ENCODE results near the gene OGG1.

The OGG1 gene

GRCh38 chr3:9783954-9784353 lies 34.2 kb downstream of the OGG1 start:
- Histone ChIP-seq H3K9me3 (replicated peaks in 1 of 2; ENCODE audit: control insufficient read depth in 2 of 2, insufficient read depth in 1 of 2, low read depth in 1 of 2, low read length in 2 of 2) (no peaks in the 10 kb centered on the region), H2BK5ac (ENCODE audit: low read length) (no peak overlapping the region), H3K18ac (ENCODE audit: low read length) (no peak overlapping the region), H3K4me1 (ENCODE audit: control insufficient read depth in 2 of 2, insufficient read depth in 1 of 2, low read depth in 1 of 2, low read length in 2 of 2) (no peaks in the 10 kb centered on the region), H2AK5ac (ENCODE audit: low read depth, low read length) (no peak overlapping the region), H3K14ac (ENCODE audit: low read length) (no peak overlapping the region), H3K4ac (ENCODE audit: low read length) (no peak overlapping the region), H3K4me3 (ENCODE audit: low read length in 2 of 2) (no peak overlapping the region), H3K23ac (ENCODE audit: low read depth, low read length, poor library complexity) (no peak overlapping the region), H4K8ac (ENCODE audit: low read depth, low read length) (no peak overlapping the region), H2BK120ac (ENCODE audit: low read depth, low read length) (no peak overlapping the region), H3K79me1 (ENCODE audit: low read depth, low read length) (peaks cover 3% of the 10 kb centered on the region), H3K36me3 (replicated peaks in 1 of 2; ENCODE audit: control insufficient read depth in 2 of 2, insufficient read depth in 2 of 2, low read length in 2 of 2) (peaks cover 39 to 92% of the 10 kb centered on the region in 2 donors), H3K9ac (ENCODE audit: low read depth, low read length, poor library complexity) (no peak overlapping the region), H4K91ac (ENCODE audit: low read depth, low read length, poor library complexity) (no peak overlapping the region), H2BK15ac (ENCODE audit: low read length) (no peak overlapping the region), H3K4me2 (ENCODE audit: insufficient read depth, low read length, poor library complexity, severe bottlenecking) (no peak overlapping the region), H3K27ac (replicated peaks; ENCODE audit: low read length) (no peak overlapping the region), H2AFZ (ENCODE audit: low read length) (no peak overlapping the region), H3K27me3 (ENCODE audit: control insufficient read depth in 3 of 3, insufficient read depth in 3 of 3, low read depth in 1 of 3, low read length in 3 of 3) (no peaks in the 10 kb centered on the region), H2BK12ac (ENCODE audit: low read length) (no peak overlapping the region)
- no CpG with 5 or more reads among the region's 14 CpGs for WGBS, 2 donors (ENCODE audit: extremely low coverage in 2 of 2, insufficient read length in 2 of 2, insufficient replicate concordance in 1 of 2)
- no peak for DNase-seq (ENCODE audit: low spot score)

DNA sequence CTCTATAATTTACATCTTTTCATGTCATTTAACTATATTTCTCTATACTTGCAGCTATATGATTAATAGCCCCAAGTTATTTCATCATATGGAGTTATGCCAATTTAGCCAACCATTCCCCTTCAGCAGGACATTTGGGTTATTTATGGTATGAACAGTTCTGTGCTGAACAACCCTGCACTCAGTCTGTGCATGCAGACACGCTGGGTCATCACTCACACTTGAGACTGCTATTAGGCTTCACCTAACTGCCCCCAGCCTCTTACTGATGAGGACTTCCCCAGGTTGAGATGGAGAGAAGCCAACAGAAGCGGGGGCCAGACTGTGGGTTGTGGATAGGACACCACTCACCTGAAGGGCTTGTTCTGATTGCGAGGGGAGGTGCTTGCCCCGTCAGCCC lies 35.2 kb downstream of the OGG1 start:
- Histone ChIP-seq H3K4me1 (ENCODE audit: control insufficient read depth in 2 of 2, insufficient read depth in 1 of 2, low read depth in 1 of 2, low read length in 2 of 2) (no peaks in the 10 kb centered on the region), H3K27me3 (ENCODE audit: control insufficient read depth in 3 of 3, insufficient read depth in 3 of 3, low read depth in 1 of 3, low read length in 3 of 3) (no peaks in the 10 kb centered on the region), H3K18ac (ENCODE audit: low read length) (no peak overlapping the region), H3K9ac (ENCODE audit: low read depth, low read length, poor library complexity) (no peak overlapping the region), H4K8ac (ENCODE audit: low read depth, low read length) (no peak overlapping the region), H2BK12ac (ENCODE audit: low read length) (no peak overlapping the region), H3K79me1 (ENCODE audit: low read depth, low read length) (peaks cover 3% of the 10 kb centered on the region), H4K91ac (ENCODE audit: low read depth, low read length, poor library complexity) (no peak overlapping the region), H3K4ac (ENCODE audit: low read length) (no peak overlapping the region), H3K14ac (ENCODE audit: low read length) (no peak overlapping the region), H2BK5ac (ENCODE audit: low read length) (no peak overlapping the region), H3K9me3 (replicated peaks in 1 of 2; ENCODE audit: control insufficient read depth in 2 of 2, insufficient read depth in 1 of 2, low read depth in 1 of 2, low read length in 2 of 2) (no peaks in the 10 kb centered on the region), H3K4me3 (ENCODE audit: low read length in 2 of 2) (no peak overlapping the region), H3K4me2 (ENCODE audit: insufficient read depth, low read length, poor library complexity, severe bottlenecking) (no peak overlapping the region), H2BK120ac (ENCODE audit: low read depth, low read length) (no peak overlapping the region), H3K27ac (replicated peaks; ENCODE audit: low read length) (no peak overlapping the region), H3K36me3 (replicated peaks in 1 of 2; ENCODE audit: control insufficient read depth in 2 of 2, insufficient read depth in 2 of 2, low read length in 2 of 2) (peaks cover 45 to 92% of the 10 kb centered on the region in 2 donors), H3K23ac (ENCODE audit: low read depth, low read length, poor library complexity) (peak overlapping the region; percentile 66), H2AK5ac (ENCODE audit: low read depth, low read length) (no peak overlapping the region), H2AFZ (ENCODE audit: low read length) (no peak overlapping the region), H2BK15ac (ENCODE audit: low read length) (no peak overlapping the region)
- DNase-seq (ENCODE audit: low spot score): no peak
- no CpG with 5 or more reads among the region's 4 CpGs for WGBS, 2 donors (ENCODE audit: extremely low coverage in 2 of 2, insufficient read length in 2 of 2, insufficient replicate concordance in 1 of 2)

DNA sequence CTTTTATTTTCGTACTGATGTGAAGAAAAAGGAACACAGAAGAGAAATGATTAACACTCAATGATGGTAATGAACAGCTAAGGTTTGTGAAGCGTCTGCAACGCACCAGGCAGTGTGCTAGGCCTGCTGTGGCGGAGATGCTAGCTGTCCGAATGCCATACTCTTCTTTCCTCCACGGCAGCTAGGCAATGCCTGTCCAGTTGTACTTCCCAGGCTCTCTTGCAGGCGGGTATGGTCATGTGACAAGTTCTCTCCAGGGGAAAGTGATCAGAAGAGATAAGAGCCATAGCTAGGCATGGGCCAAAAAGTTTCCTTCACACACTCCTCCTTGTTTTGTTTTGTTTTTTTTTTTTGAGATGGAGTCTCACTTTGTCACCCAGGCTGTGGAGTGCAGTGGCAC lies 35.9 kb downstream of the OGG1 start:
- no peaks in the 10 kb centered on the region for H3K4me1 ChIP-seq (ENCODE audit: control insufficient read depth in 2 of 2, insufficient read depth in 1 of 2, low read depth in 1 of 2, low read length in 2 of 2)
- H4K91ac ChIP-seq (ENCODE audit: low read depth, low read length, poor library complexity): no peak overlapping the region
- no peak overlapping the region for H2BK15ac ChIP-seq (ENCODE audit: low read length)
- H2BK5ac ChIP-seq (ENCODE audit: low read length): no peak overlapping the region
- no peaks in the 10 kb centered on the region for H3K79me1 ChIP-seq (ENCODE audit: low read depth, low read length)
- H3K14ac ChIP-seq (ENCODE audit: low read length): no peak overlapping the region
- no peak overlapping the region for H3K9ac ChIP-seq (ENCODE audit: low read depth, low read length, poor library complexity)
- no peak overlapping the region for H3K18ac ChIP-seq (ENCODE audit: low read length)
- no peaks in the 10 kb centered on the region for H3K9me3 ChIP-seq (replicated peaks in 1 of 2; ENCODE audit: control insufficient read depth in 2 of 2, insufficient read depth in 1 of 2, low read depth in 1 of 2, low read length in 2 of 2)
- no peak overlapping the region for H2BK12ac ChIP-seq (ENCODE audit: low read length)
- no peak overlapping the region for H4K8ac ChIP-seq (ENCODE audit: low read depth, low read length)
- H2AK5ac ChIP-seq (ENCODE audit: low read depth, low read length): no peak overlapping the region
- WGBS, 2 donors (ENCODE audit: extremely low coverage in 2 of 2, insufficient read length in 2 of 2, insufficient replicate concordance in 1 of 2): no CpG with 5 or more reads among the region's 7 CpGs
- no peak overlapping the region for H3K4ac ChIP-seq (ENCODE audit: low read length)
- H3K36me3 ChIP-seq (replicated peaks in 1 of 2; ENCODE audit: control insufficient read depth in 2 of 2, insufficient read depth in 2 of 2, low read length in 2 of 2): peaks cover 42 to 92% of the 10 kb centered on the region in 2 donors
- H3K27ac ChIP-seq (replicated peaks; ENCODE audit: low read length): no peak overlapping the region
- H3K27me3 ChIP-seq (ENCODE audit: control insufficient read depth in 3 of 3, insufficient read depth in 3 of 3, low read depth in 1 of 3, low read length in 3 of 3): no peaks in the 10 kb centered on the region
- H2BK120ac ChIP-seq (ENCODE audit: low read depth, low read length): no peak overlapping the region
- no peak overlapping the region for H3K4me3 ChIP-seq (ENCODE audit: low read length in 2 of 2)
- H3K23ac ChIP-seq (ENCODE audit: low read depth, low read length, poor library complexity): no peak overlapping the region
- no peak for DNase-seq (ENCODE audit: low spot score)
- H2AFZ ChIP-seq (ENCODE audit: low read length): no peak overlapping the region
- no peak overlapping the region for H3K4me2 ChIP-seq (ENCODE audit: insufficient read depth, low read length, poor library complexity, severe bottlenecking)

DNA sequence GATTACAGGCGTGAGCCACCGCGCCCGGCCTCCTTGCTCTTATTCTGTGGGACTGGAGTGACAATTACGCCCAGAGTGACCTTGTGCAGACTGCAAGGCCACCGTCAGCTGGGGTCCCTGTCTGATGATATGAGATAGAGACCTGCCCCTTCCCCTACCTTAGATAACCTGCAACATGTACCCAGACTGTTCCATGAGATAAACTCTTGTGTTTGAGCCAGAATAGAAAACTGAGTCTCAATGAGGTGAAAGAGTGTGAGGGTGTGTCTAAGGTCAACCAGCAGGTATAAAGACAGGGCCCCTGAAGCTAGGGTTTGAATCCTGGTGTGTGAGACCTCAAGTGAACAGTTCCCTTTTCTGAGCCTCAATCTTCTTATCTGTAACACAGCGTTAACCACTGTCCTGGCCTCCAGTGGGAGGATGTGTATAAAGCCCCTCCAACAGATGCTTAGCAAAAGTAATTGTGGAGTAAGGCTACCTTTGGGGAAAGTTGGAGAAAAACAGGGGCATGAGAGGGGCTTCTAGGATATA lies 36.5 kb downstream of the OGG1 start:
- no peak overlapping the region for H3K14ac ChIP-seq (ENCODE audit: low read length)
- no peak for DNase-seq (ENCODE audit: low spot score)

More for the DNA sequence above, 36.5 kb downstream of the OGG1 start:
- H3K4ac ChIP-seq (ENCODE audit: low read length): no peak overlapping the region
- no peak overlapping the region for H4K8ac ChIP-seq (ENCODE audit: low read depth, low read length)
- H2AFZ ChIP-seq (ENCODE audit: low read length): no peak overlapping the region
- H3K18ac ChIP-seq (ENCODE audit: low read length): no peak overlapping the region
- no peak overlapping the region for H3K27ac ChIP-seq (replicated peaks; ENCODE audit: low read length)
- no peak overlapping the region for H3K23ac ChIP-seq (ENCODE audit: low read depth, low read length, poor library complexity)
- H2BK5ac ChIP-seq (ENCODE audit: low read length): no peak overlapping the region
- no peak overlapping the region for H2AK5ac ChIP-seq (ENCODE audit: low read depth, low read length)
- no CpG with 5 or more reads among the region's 7 CpGs for WGBS, 2 donors (ENCODE audit: extremely low coverage in 2 of 2, insufficient read length in 2 of 2, insufficient replicate concordance in 1 of 2)
- H3K79me1 ChIP-seq (ENCODE audit: low read depth, low read length): no peaks in the 10 kb centered on the region
- H2BK120ac ChIP-seq (ENCODE audit: low read depth, low read length): no peak overlapping the region
- no peak overlapping the region for H2BK12ac ChIP-seq (ENCODE audit: low read length)
- no peak overlapping the region for H2BK15ac ChIP-seq (ENCODE audit: low read length)
- H3K4me1 ChIP-seq (ENCODE audit: control insufficient read depth in 2 of 2, insufficient read depth in 1 of 2, low read depth in 1 of 2, low read length in 2 of 2): no peaks in the 10 kb centered on the region
- no peak overlapping the region for H3K4me3 ChIP-seq (ENCODE audit: low read length in 2 of 2)
- no peak overlapping the region for H3K9ac ChIP-seq (ENCODE audit: low read depth, low read length, poor library complexity)
- no peaks in the 10 kb centered on the region for H3K9me3 ChIP-seq (replicated peaks in 1 of 2; ENCODE audit: control insufficient read depth in 2 of 2, insufficient read depth in 1 of 2, low read depth in 1 of 2, low read length in 2 of 2)
- peaks cover 45 to 92% of the 10 kb centered on the region in 2 donors for H3K36me3 ChIP-seq (replicated peaks in 1 of 2; ENCODE audit: control insufficient read depth in 2 of 2, insufficient read depth in 2 of 2, low read length in 2 of 2)
- H3K27me3 ChIP-seq (ENCODE audit: control insufficient read depth in 3 of 3, insufficient read depth in 3 of 3, low read depth in 1 of 3, low read length in 3 of 3): no peaks in the 10 kb centered on the region
- H4K91ac ChIP-seq (ENCODE audit: low read depth, low read length, poor library complexity): no peak overlapping the region
- H3K4me2 ChIP-seq (ENCODE audit: insufficient read depth, low read length, poor library complexity, severe bottlenecking): no peak overlapping the region

Data from neuronal stem cell (in vitro differentiated cells).